Neural cell (in vitro differentiated cells): ENCODE results near the gene PLCH1. TPM values are rescaled to one million over a fixed set of nuclear protein-coding genes. Genes with fewer than 3 reads are reported as not detected.
A peak's percentile ranks its signal among the peaks of the same experiment; 100 is the strongest.

ENCODE experiments used
- H2AFZ ChIP-seq: fragments of 200-600, 300-800 bp; sonication (generic), shearing (Covaris generic); 2 replicates; pipeline ENCODE4 v1.6.0; 2014; ENCODE audit warnings: low read depth, mild to moderate bottlenecking, antibody characterized with exemption, low read length, moderate library complexity
- H3F3A ChIP-seq: fragments of 200-600 bp; shearing (Covaris generic); 2 replicates; pipeline ENCODE4 v1.6.1; 2016; ENCODE audit warnings: mild to moderate bottlenecking, moderate library complexity, mixed read lengths, antibody characterized with exemption, low read length; ENCODE audit not compliant: insufficient read depth, poor library complexity, severe bottlenecking
- H3K27ac ChIP-seq: fragments of 200-600, 300-800 bp; sonication (generic), shearing (Covaris generic); 2 replicates; pipeline ENCODE4 v1.5.1; 2014; ENCODE audit warnings: mild to moderate bottlenecking, low read length, moderate library complexity
- H3K27me3 ChIP-seq: fragments of 300-800, 200-600 bp; sonication (generic), shearing (Covaris generic); 2 replicates; pipeline ENCODE4 v1.6.0; 2014; ENCODE audit warnings: mild to moderate bottlenecking, low read depth, low read length, moderate library complexity; ENCODE audit not compliant: insufficient read depth
- H3K36me3 ChIP-seq: fragments of 300-800, 200-600 bp; sonication (generic), shearing (Covaris generic); 2 replicates; pipeline ENCODE4 v1.5.1; 2014; ENCODE audit warnings: mild to moderate bottlenecking, antibody characterized with exemption, low read length, moderate library complexity; ENCODE audit not compliant: insufficient read depth
- H3K4me2 ChIP-seq: fragments of 300-800, 200-600 bp; sonication (generic), shearing (Covaris generic); 2 replicates; pipeline ENCODE4 v1.6.0; 2014; ENCODE audit warnings: mild to moderate bottlenecking, low read length
- H3K4me3 ChIP-seq: fragments of 300-800, 200-600 bp; sonication (generic), shearing (Covaris generic); 2 replicates; pipeline ENCODE4 v1.5.1; 2014; ENCODE audit warnings: mild to moderate bottlenecking, low read length, moderate library complexity
- H3K79me2 ChIP-seq: fragments of 200-600 bp; shearing (Covaris generic); replicated peaks from 2 replicates; pipeline ENCODE4 v1.6.0; 2014; ENCODE audit warnings: mild to moderate bottlenecking, low read length, moderate library complexity; ENCODE audit not compliant: insufficient read depth
- H3K9ac ChIP-seq: fragments of 300-800, 200-600 bp; sonication (generic), shearing (Covaris generic); 2 replicates; pipeline ENCODE4 v1.6.1; 2016; ENCODE audit warnings: mild to moderate bottlenecking, low read length, mixed read lengths
- H3K9me2 ChIP-seq: fragments of 200-600 bp; shearing (Covaris generic); 2 replicates; pipeline ENCODE4 v1.6.1; 2016; ENCODE audit warnings: mild to moderate bottlenecking, low read length, mixed read lengths; ENCODE audit not compliant: insufficient read depth
- H3K9me3 ChIP-seq: fragments of 200-600, 300-800 bp; sonication (generic), shearing (Covaris generic); 2 replicates; pipeline ENCODE4 v1.6.1; 2016; ENCODE audit warnings: mild to moderate bottlenecking, mixed run types, low read length, moderate library complexity, mixed read lengths
- H4K20me1 ChIP-seq: fragments of 200-600 bp; shearing (Covaris generic); 2 replicates; pipeline ENCODE4 v1.6.1; 2016; ENCODE audit warnings: mild to moderate bottlenecking, mixed run types; ENCODE audit not compliant: insufficient read depth
- EP300 ChIP-seq: fragments of 450-650 bp; conservative IDR thresholded peaks from 2 replicates; pipeline ENCODE4 v1.6.1; 2014; ENCODE audit warnings: antibody characterized with exemption, mild to moderate bottlenecking, moderate library complexity; ENCODE audit not compliant: poor library complexity, severe bottlenecking
- EZH2 ChIP-seq: fragments of 200-600, 300-800 bp; shearing (Covaris generic), sonication (generic); IDR thresholded peaks from 2 replicates; pipeline ENCODE4 v1.6.1; 2014; ENCODE audit warnings: antibody characterized with exemption, low read length, borderline replicate concordance, mild to moderate bottlenecking; ENCODE audit not compliant: insufficient read depth, poor library complexity, severe bottlenecking
- MXI1 ChIP-seq: fragments of 450-650 bp; conservative IDR thresholded peaks from 2 replicates; pipeline ENCODE4 v1.6.1; 2014; ENCODE audit warnings: antibody characterized with exemption, mild to moderate bottlenecking; ENCODE audit not compliant: poor library complexity, severe bottlenecking
- POLR2AphosphoS5 ChIP-seq: IDR thresholded peaks from 2 replicates; pipeline ENCODE4 v1.6.1; 2012
- RAD21 ChIP-seq: fragments of 450-650 bp; conservative IDR thresholded peaks from 2 replicates; pipeline ENCODE4 v1.6.1; 2014; ENCODE audit warnings: antibody characterized with exemption, mild to moderate bottlenecking, moderate library complexity
- SMC3 ChIP-seq: fragments of 450-650 bp; conservative IDR thresholded peaks from 2 replicates; pipeline ENCODE4 v1.6.1; 2014; ENCODE audit warnings: antibody characterized with exemption, mild to moderate bottlenecking, moderate library complexity; ENCODE audit not compliant: poor library complexity
- TAF1 ChIP-seq: IDR thresholded peaks from 2 replicates; pipeline ENCODE4 v1.6.1; 2012; ENCODE audit warnings: low read depth
- polyA plus RNA-seq: library from polyadenylated mRNA; depleted of rRNA; stranded (reverse); fragments of >200 nt; gene quantifications from 2 replicates; pipeline ENCODE4 v1.2.3, GENCODE V29; 2014
- TF ChIP-seq, protein P1 (sequence below): fragments of 450-650 bp; IDR thresholded peaks from 2 replicates; pipeline ENCODE4 v1.5.1; 2014; ENCODE audit warnings: antibody characterized with exemption, mild to moderate bottlenecking, moderate library complexity; ENCODE audit not compliant: poor library complexity, severe bottlenecking

The PLCH1 gene
- polyA plus RNA-seq, 1 donor from 2014 or later, result 13.5 TPM

DNA sequence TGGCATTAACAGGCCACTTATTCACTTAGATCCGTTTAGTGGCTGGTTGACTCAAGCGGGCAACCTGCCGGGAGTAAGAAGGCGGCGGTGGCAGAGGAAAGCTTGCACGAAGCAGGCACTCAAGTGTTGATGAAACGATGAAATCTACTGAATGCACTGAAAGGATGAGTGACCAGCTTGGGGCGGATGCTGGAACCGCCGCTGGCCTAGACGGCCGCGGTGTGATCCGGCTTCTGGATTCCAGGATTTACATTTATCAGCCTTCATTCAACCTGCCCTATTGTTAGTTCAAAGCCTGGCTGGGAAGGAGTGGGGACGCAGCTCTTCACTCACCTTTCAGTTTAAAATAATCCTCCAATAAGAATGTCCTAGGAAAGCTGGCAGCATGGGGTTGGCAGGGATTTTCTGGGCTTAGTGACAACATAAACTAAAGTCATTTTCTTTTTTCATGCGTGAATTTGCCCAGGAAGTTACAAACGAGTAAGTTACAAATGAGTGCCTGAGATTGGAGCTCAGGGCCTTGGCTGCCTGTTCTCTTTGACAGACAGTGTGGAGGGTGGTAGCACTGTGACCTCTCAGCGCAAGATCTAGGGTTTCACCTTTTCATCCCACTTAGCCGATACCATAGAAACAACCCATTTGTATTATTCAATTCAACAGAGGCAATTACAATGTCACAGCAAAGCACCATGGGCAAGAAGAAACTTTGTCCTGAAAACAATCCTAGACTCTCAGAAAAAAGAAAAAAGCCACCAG, 1.1 kb upstream of the PLCH1 start:
- peaks cover 6% of the 10 kb centered on the region for H3F3A ChIP-seq
- H4K20me1 ChIP-seq, result no peaks in the 10 kb centered on the region
- H3K27me3 ChIP-seq, result no peaks in the 10 kb centered on the region
- peaks cover 33% of the 10 kb centered on the region for H3K79me2 ChIP-seq
- peak overlapping the region; percentile 21 for H3K9ac ChIP-seq
- H3K4me3 ChIP-seq, result peak overlapping the region; percentile 51
- peak overlapping the region; percentile 57 for H3K4me2 ChIP-seq
- H3K27ac ChIP-seq, result peak overlapping the region; percentile 30
- H3K36me3 ChIP-seq, result no peaks in the 10 kb centered on the region
- TF ChIP-seq SMC3 (no peak), TAF1 (no peak), EZH2 (no peak), RAD21 (no peak), POLR2AphosphoS5 (no peak), EP300 (no peak), MXI1 (no peak)
- TF ChIP-seq, protein P1, sequence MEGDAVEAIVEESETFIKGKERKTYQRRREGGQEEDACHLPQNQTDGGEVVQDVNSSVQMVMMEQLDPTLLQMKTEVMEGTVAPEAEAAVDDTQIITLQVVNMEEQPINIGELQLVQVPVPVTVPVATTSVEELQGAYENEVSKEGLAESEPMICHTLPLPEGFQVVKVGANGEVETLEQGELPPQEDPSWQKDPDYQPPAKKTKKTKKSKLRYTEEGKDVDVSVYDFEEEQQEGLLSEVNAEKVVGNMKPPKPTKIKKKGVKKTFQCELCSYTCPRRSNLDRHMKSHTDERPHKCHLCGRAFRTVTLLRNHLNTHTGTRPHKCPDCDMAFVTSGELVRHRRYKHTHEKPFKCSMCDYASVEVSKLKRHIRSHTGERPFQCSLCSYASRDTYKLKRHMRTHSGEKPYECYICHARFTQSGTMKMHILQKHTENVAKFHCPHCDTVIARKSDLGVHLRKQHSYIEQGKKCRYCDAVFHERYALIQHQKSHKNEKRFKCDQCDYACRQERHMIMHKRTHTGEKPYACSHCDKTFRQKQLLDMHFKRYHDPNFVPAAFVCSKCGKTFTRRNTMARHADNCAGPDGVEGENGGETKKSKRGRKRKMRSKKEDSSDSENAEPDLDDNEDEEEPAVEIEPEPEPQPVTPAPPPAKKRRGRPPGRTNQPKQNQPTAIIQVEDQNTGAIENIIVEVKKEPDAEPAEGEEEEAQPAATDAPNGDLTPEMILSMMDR, result no peak
- no peaks in the 10 kb centered on the region for H3K9me3 ChIP-seq
- peak overlapping the region; percentile 37 for H2AFZ ChIP-seq
- no peaks in the 10 kb centered on the region for H3K9me2 ChIP-seq

DNA sequence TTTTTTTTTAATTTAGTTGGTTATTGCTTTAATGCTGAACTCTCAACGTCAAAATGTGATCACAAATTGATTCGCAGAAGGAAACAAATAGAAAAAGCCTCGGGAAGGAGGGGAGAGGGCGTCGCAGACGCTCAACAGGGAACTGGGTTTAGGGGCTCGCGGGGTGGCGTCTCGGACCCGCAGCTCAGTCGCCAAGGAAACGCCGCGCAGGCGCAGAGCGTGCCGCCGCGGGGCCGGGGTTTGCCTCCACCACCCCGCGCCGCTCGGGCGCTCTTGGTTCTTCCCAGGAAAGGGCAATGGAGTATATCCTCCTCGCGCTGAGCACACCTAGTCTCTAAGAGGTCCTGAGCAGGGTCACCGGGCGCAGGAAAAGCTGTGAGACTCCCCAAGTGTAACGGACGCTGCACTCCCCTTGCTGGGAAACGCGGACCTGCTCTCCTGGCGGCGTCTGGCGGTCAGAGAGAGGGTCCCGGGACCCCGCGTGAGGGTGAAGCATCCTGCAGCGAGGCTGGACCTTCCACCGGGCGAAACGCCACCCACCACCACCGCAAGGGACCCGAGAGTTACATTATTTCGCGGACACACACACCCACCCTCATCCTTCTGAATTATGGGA, 753 bp downstream of the PLCH1 start:
- H2AFZ ChIP-seq, result peak overlapping the region; percentile 81
- no peaks in the 10 kb centered on the region for H4K20me1 ChIP-seq
- peaks cover 6% of the 10 kb centered on the region for H3F3A ChIP-seq
- no peak for TF ChIP-seq RAD21
- peak; percentile 59 for TF ChIP-seq MXI1
- peak; percentile 11 for TF ChIP-seq SMC3
- TF ChIP-seq TAF1, result peak; percentile 20
- peak; percentile 83 for TF ChIP-seq POLR2AphosphoS5
- no peaks in the 10 kb centered on the region for H3K36me3 ChIP-seq
- H3K27me3 ChIP-seq, result no peaks in the 10 kb centered on the region
- H3K27ac ChIP-seq, result peak overlapping the region; percentile 85
- H3K4me2 ChIP-seq, result peak overlapping the region; percentile 87
- H3K9me3 ChIP-seq, result no peaks in the 10 kb centered on the region
- H3K4me3 ChIP-seq, result peak overlapping the region; percentile 87
- peak overlapping the region; percentile 88 for H3K9ac ChIP-seq
- H3K9me2 ChIP-seq, result no peaks in the 10 kb centered on the region
- H3K79me2 ChIP-seq, result peaks cover 50% of the 10 kb centered on the region

DNA sequence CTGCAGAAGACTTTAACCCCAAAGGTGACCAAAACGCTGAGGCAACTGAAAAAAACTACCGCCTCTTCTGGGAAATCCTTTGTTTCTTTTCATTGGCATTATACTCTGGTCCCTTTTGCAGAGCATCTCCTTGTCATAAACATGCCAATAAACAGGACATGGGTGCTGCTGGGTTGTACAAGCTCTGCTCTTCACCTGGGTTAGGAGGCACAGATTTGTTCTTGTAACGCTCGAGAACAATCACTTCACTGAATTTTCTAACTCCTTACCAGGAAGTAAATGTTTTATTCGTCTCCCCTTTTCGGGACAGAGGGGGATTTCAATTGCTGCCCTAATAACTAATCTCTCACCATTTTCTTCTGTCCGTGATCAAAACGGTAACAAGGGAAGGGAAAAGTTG, 1.3 kb downstream of the PLCH1 start:
- Histone ChIP-seq H3K79me2 (peaks cover 55% of the 10 kb centered on the region), H3K9ac (peak overlapping the region; percentile 88), H3K36me3 (no peaks in the 10 kb centered on the region), H3K4me2 (peak overlapping the region; percentile 87), H3F3A (peaks cover 6% of the 10 kb centered on the region), H3K9me3 (no peaks in the 10 kb centered on the region), H3K9me2 (no peaks in the 10 kb centered on the region), H3K4me3 (peak overlapping the region; percentile 87), H4K20me1 (no peaks in the 10 kb centered on the region), H3K27me3 (no peaks in the 10 kb centered on the region), H3K27ac (peak overlapping the region; percentile 85), H2AFZ (peak overlapping the region; percentile 81)
- TF ChIP-seq MXI1 (no peak), POLR2AphosphoS5 (no peak), TAF1 (no peak), EP300 (no peak), SMC3 (no peak)
- TF ChIP-seq, protein P1, result no peak
